SKM-1 (cell line): ENCODE data around the gene RARA.
A peak's percentile ranks its signal among the peaks of the same experiment; 100 is the strongest.

Experiments used
- DNase-seq: peaks from one replicate; lab custom pipeline; 2025; ENCODE audit not compliant: unreplicated experiment; lab: John Stamatoyannopoulos, UW

Gene RARA

GRCh38 chr17:40327735-40328385, 18.9 kb downstream of the RARA start:
- no peak for DNase-seq

- DNase-seq: no peak
These were observed 19.4 kb downstream of the RARA start for GRCh38 chr17:40328386-40328766.

- peak; percentile 79 for DNase-seq
These were observed 21.1 kb downstream of the RARA start for GRCh38 chr17:40329839-40330794.

- no peak for DNase-seq
These were observed 22.0 kb downstream of the RARA start for GRCh38 chr17:40330850-40331470.

DNA sequence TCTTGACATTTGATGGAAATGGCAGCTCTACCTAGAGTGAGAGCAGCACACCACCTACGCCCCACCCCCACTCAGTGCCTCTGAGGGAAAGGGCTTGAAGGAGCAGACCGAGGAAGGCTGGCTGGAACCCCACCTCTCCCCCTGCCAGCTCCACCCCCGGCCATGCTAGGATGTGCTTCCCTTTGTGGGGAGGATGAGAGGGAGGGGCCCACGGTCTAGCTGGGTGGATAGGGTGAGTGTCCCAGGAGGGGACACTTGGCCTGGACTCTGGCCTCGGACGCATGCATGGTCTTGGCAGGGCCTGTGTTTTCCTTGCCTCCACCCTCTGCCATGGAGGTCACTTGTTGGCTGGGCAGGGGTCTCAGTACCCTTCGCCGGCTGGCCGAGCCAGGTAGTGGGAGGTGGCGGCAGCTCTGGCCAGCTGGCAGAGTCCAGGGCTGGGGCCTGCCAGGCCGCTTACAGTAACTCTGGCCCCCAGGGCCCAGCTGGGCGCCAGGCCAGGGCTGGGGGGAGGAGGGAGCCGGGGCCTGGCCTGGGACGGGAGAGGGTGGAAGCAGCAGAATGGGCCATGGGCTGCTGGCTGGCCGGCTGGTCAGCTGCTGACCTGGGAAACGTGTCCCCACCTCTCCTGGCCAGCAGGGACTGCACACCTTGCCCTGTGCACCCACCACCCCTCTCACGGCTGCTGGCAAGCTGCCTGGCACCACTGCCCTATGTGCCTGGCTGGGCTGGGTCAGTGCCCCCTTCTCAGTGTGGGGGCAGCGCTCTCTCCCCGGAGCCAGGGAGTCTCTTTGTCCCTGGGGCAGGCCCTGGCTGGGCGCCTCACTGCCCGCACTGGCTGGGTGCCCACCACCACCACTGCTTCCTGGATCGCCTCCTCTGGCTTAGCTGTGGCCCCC, 23.0 kb downstream of the RARA start:
- no peak for DNase-seq

- peak; percentile 80 for DNase-seq
These were observed 24.9 kb downstream of the RARA start for GRCh38 chr17:40333781-40334448.

DNA sequence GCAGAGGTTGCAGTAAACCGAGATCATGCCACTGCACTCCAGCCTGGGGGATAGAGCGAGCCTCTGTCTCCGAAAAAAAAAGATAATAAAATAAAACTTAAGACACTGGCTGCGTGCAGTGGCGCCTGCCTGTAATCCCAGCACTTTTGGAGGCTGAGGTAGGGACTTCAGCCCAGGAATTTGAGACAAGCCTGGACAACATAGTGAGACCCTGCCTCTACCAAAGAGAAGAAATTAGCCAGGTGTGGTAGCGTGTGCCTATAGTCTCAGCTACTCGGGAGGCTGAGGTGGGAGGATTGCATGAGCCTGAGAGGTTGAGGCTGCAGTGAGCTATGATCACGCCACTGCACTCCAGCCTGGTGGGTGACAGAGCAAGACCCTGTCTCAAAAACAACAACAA, 26.6 kb downstream of the RARA start:
- no peak for DNase-seq

GRCh38 chr17:40337351-40337750, 28.4 kb downstream of the RARA start:
- no peak for DNase-seq

GRCh38 chr17:40338058-40338457, 29.1 kb downstream of the RARA start:
- DNase-seq: peak; percentile 70

DNA sequence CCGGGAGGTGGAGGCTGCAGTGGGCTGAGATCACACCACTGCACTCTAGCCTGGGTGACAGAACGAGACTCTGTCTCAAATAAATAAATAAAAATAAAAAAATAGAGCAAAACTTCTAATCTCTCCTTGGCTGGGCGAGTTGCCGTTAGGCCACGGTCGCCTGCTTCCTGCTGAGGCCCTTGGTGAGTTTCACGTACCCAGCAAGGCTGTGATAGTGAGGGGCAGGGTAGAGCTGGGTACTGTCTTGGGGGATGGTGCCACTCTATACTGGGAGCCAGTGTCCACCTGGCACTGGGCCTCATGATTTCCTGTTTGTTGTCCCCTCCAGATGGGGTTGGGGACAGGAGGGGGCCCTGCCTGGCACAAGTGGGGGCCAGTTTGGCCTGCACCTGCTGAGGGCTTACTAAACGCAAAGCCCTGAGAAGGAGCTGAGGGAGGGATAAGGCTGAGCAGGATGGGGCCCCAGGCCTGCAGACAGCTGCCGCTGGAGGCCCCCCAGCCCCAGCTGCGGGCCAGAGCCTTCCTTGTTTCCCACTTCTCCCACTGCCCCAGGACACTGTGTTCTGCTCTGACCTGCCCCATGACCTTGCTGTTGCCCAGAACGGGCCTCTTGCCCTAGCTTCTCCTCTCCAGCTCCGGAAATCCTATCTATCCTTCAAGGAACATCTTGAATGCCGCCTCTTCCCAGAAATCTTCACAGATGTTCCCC, 30.1 kb downstream of the RARA start:
- DNase-seq: no peak

- no peak for DNase-seq
These were observed 31.3 kb downstream of the RARA start for GRCh38 chr17:40340327-40340726.

GRCh38 chr17:40340880-40341807, 32.2 kb downstream of the RARA start:
- DNase-seq: no peak

DNA sequence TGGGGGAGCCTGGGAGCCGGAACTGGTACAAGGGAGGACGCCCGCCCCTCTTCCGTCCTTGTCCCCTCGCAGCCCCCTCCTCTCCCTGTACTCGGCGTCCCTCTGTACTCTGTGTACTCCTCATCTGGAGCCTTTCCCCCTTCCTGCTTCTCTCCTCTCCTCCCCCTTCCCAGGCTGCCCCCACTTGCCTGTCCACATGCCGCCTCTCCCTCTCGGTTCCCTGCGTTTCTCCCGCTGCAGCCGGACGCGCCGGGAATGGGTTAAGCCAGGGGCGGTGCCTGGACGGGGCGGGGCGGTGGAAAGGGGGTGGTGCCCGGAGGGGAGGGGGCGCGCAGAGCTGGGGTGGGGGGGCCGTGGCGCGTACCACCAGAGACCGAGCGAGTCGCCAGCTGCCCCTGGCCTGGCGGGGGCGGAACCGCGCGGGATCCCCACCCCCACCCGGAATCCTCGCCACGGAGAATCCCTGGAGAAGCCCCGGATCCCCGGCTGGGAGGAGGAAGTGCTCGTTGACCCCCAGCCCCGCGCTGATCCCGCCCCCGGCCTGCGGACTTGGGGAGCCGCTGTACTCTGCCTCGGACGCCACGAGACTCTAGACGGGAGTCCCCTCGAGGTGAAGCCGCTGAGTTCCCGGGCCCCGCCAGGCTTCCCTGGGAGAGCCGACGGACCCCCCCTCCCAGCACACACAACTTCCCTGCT, 33.0 kb downstream of the RARA start:
- DNase-seq: no peak

DNA sequence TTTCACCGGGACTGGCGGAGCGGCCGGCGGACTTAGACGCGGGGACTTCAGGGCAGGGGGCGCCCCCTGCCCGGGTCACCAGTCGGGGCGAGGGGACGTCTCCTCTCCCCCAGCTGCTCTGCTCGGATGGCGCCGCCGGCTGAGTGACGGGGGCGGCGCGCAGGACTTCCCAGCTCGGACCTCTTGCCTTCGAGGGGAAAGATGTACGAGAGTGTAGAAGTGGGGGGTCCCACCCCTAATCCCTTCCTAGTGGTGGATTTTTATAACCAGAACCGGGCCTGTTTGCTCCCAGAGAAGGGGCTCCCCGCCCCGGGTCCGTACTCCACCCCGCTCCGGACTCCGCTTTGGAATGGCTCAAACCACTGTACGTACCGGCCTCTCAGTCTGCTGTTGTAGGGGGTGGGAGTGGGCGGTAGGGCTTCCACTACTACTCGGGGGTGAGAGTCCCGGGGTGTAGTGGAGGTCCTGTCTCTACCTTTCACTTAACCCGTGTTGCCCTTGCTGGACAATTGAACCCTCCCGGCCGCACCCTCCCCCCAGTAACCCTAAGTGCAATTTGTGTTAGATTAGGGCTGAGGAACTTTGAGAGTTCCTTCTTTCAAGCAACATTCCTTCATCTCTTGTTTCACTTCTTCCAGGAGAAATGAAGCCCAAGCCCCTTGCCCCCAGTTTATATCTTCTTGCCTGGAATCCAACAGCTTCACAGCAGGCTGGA, 33.7 kb downstream of the RARA start:
- DNase-seq: no peak

GRCh38 chr17:40343219-40344119, 34.5 kb downstream of the RARA start:
- DNase-seq: no peak

GRCh38 chr17:40344421-40345160, 35.6 kb downstream of the RARA start:
- no peak for DNase-seq
